GM21737 (cell line): ENCODE measurements around the gene PHF24.
"Not testable (repeated sequence)": the region's sequence is repeated elsewhere in the genome, so short reads cannot be mapped to it uniquely, and the experiment has no call there.

Experiments
- ATAC-seq: cut with Tn5 transposase; IDR thresholded peaks from one replicate; pipeline ENCODE4 v1.9.1; 2021; ENCODE audit warnings: mild to moderate bottlenecking, moderate library complexity; ENCODE audit not compliant: unreplicated experiment

Gene PHF24

DNA sequence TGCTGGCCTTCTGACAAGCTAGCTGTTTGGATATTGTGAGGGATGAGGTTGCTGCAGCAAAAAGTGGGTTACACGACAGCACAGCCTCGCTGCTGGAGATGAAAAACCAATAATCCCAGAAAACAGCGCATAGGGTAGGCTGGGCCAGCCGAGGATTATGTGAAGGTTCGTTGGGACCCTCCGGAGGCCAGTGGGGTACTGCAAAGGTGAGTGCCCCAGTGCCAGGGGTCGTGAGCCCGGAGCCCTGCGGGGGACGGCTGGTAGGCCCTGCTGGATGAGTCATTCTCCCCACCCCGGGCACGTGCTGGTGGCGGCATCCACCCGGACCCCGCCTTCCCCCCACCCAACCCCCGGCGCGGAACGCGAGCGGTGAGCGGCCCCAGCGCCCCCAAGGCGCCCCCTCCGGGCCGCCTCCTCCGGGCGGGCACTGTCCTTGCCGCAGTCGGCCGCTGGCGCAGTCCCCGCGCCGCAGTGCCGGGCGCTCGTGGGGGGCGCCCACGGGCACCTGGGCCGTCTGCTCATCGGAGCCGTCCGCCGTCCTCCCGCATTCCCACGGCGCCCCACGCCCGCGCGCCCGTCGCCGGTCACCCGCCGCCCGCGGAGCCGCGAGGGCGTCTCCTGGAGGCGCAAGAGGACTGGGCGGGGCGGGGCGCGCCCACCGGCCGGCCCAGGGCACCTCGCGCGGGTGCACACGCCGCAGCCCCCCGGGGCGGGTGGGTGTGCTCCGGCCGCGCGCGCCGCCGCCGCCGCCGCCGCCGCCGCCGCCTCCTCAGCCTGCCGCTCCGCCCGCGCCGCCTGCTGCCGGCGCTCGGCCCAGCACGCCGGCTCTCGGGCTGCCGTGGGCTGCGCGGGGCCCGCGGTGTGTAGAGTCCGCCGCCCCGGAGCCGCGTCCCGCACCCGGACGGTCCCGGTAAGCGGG is at the start of gene PHF24:
PHF24 (plus strand) TSS at position 794 of the 919 bp plus-strand sequence. CDS start 13,014 bp downstream, outside the sequence.
- no peak for ATAC-seq

- ATAC-seq, result no peak
These were observed 31.0 kb upstream of the PHF24 start for GRCh38 chr9:34927061-34927460.

DNA sequence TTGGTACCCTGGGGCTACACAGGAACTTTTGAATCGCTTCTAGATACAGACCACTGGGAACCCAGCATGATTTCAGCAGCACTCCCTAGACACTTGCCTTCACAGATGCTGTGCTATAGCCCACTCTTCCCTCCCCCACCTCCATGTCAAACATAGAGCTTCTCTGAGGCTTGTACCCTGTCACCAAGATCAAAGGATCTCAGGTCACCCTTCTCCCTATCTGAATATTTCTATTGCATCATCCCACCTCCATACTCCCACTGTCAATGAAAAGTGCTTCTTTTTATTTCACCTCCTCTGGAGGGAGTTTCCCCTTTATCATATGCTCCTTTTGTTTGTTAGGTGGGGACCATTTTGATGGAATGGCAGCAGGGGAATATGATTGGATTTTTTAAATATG is 29.2 kb upstream of the PHF24 start:
- no peak for ATAC-seq

- no peak for ATAC-seq
These were observed 28.5 kb upstream of the PHF24 start for GRCh38 chr9:34929506-34930102.

GRCh38 chr9:34939989-34940388 is 18.1 kb upstream of the PHF24 start:
- ATAC-seq, result not testable (repeated sequence)

DNA sequence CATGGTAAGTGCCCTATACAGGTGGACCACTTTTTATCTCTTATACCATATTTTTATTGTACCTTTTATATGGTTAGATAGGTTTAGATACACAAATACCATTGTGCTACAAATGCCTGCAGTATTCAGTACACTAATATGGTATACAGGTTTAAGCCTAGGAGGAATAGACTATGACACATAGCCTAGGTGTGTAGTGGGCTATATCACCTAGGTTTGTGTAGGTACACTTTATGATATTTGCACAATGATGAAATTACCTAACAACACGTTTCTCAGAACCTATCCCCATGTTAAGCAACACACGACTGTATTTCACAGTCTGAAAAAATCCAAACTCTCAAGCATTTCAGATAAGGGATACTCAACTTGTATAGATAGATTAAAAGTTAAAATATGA is 9.6 kb upstream of the PHF24 start:
- ATAC-seq, result no peak

DNA sequence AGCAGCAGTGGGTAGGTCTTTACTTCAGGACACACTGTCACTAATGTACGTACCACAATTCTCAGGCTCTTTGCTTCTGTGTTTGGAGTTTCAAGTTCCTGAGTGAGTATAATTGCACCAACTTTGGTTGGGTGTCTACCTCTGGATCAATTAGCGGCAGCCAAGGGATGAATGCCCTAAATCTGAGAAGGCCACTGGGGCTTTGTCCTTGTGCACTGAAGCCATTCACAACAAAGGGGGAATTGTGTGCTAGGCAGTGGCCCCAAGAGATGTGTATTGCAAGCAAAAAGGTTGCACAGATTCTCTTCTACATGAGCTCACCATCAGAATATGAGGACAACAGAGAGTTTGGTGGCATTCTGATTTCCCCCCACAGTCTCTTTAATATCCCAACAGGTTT is 3.9 kb upstream of the PHF24 start:
- ATAC-seq, result no peak

DNA sequence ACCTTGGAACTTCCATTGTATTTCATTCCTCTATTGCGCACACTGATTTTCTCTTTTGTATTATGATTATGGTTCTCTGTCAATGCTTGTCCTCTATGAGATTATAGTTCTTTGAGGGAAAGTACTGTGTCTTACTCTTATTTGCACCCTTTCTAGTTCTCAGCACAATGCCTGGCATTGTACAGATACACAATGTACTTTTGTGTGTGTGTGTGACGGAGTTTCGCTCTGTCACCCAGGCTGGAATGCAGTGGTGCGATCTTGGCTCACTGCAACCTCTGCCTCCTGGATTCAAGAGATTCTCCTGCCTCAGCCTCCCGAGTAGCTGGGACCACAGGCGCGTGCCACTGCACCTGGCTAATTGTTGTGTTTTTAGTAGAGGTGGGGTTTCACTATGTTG is 2.0 kb upstream of the PHF24 start:
- ATAC-seq, result not testable (repeated sequence)

- ATAC-seq, result no peak
These were observed 1.4 kb upstream of the PHF24 start for GRCh38 chr9:34956648-34957047.

DNA sequence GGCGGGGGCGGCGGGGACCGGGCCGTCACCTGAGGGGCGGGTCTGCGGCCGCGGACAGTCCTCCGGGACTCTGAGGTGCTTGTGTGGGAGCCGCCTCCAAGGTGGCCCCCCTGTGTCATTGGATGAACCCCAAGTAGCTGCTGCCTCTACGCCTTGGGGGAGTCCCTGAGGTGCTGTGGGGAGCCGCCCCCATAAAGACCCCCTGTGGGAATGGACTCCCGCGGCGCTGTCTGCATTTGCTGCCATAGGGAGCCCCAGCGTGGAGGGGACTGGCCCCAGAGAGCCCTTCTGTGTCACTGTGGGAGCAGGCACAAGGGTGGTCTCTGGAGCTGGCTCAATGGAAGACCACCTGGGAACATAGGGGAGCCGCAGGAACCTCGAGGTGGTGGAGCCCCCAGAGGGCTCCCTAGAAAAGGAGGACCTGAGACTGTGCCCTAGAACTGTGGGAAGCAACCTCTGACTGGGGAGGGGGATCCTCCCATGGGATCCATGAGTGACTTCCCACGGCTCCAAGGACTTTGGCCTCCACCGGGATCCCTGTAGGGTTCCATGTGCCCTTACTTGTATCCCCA is 412 bp downstream of the PHF24 start:
- ATAC-seq, result no peak

GRCh38 chr9:34959461-34959860 is 1.4 kb downstream of the PHF24 start:
- no peak for ATAC-seq

- no peak for ATAC-seq
These were observed 3.7 kb downstream of the PHF24 start for GRCh38 chr9:34961574-34962490.

GRCh38 chr9:34962546-34962945 is 4.5 kb downstream of the PHF24 start:
- ATAC-seq, result no peak

DNA sequence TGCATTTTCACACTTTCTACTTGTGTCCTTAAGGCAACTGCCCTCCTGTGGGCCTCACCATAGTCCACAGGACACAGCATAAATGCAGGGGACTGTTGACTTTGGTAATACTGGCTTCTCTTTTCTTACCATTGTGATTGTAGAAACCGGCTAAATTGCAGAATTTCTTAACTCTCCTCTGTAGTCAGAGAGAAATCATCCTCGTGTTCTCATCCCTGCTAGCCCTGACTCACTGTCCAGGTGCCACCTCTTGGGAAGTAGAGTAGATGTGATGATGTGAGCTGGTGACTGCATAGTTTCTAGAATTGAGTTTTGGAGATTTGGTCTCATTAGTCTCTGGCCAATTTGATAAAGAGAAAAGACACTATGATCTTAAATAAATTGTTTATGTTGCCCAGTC is 5.5 kb downstream of the PHF24 start:
- no peak for ATAC-seq

DNA sequence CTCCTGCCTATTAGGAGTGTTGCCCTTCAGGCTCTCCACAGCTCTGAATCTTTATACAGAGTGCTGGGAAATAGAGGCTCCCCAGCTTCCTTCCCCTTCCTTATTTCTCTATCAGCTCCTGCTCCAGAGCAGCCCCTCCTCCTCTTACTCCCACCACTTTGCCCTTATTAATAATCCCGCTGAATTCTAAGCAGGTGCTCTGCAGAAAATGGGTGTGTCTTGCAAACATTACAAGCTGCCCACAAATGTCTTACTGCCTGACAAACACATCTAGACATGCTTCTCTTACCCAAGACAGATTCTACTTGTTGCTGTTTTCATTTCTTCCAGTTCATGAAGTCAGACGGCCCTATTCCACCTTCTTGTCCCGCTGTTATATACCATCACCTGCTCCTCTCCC is 6.4 kb downstream of the PHF24 start:
- no peak for ATAC-seq

GRCh38 chr9:34971146-34971811 is 13.2 kb downstream of the PHF24 start:
- no peak for ATAC-seq

- ATAC-seq, result no peak
These were observed 16.6 kb downstream of the PHF24 start for GRCh38 chr9:34974664-34975063.

GRCh38 chr9:34976441-34976840 is 18.4 kb downstream of the PHF24 start:
- no peak for ATAC-seq

DNA sequence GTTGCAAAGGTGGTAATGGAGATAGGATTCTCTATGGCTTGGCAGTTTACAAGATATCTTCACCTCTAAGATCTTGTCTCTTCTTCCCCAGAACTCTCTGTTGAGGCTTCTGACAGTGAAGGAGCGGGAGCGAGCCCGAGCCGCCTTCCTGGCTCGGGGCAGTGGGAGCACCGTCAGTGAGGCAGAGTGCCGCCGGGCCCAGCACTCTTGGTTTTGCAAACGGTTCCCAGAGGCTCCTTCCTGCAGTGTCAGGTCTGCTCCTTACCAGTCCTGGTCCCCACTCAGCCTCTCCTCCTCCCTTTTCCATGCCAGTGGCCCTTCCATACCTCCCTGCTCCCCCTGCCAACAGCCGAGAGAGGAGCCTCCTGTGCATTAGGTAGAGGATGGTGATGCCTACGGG is 18.9 kb downstream of the PHF24 start:
- ATAC-seq, result no peak

- ATAC-seq, result no peak
These were observed 22.2 kb downstream of the PHF24 start for GRCh38 chr9:34980181-34980761.
